ENCODE data around the gene BMPR1A. TPM values are rescaled to one million over a fixed set of nuclear protein-coding genes. Genes with fewer than 3 reads are reported as not detected.

The BMPR1A gene
- total RNA-seq (2022) (15.7 and 21.4 TPM in 2 replicates), Bru-seq, nascent RNA (percentile 68 among the genes with signal in this experiment), BruChase-seq, experiment 1, labeled RNA remaining after a 6-hour chase (percentile 67 among the genes with signal in this experiment), BruChase-seq, experiment 2, labeled RNA remaining after a 2-hour chase (percentile 68 among the genes with signal in this experiment)
- long read RNA-seq, full-length matches to known transcripts: 1 of 6 reads
- long read RNA-seq, partial matches to known transcripts: 0 of 6 reads
- long read RNA-seq, other reads (novel, unspliced or antisense): 5 of 6 reads

DNA sequence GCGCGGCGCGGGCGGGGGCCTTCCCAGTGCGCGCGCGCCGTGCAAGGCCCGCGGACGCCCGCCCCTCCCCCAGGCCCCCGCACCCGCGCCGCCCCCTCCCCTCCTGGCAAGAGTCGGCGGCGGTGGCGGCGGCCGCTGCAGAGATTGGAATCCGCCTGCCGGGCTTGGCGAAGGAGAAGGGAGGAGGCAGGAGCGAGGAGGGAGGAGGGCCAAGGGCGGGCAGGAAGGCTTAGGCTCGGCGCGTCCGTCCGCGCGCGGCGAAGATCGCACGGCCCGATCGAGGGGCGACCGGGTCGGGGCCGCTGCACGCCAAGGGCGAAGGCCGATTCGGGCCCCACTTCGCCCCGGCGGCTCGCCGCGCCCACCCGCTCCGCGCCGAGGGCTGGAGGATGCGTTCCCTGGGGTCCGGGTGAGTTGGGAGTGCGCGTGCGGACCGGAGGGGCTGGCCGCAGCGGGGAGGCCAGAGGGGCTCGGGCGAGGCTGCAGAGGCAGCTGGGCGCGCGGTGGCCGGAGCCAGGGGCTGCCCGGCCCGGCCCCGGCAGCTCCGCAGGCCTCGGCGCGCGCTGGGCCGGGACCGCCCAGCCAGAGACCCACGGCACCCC, at the start of gene BMPR1A:
Gene BMPR1A (plus strand): TSS at position 109 of the 602 bp plus-strand sequence. CDS start 119,400 bp downstream, outside the sequence.
- intact Hi-C loops (cut with micrococcal nuclease; ENCODE audit: unreplicated experiment): loop anchor here (2.0 kb wide), 1 partner anchor 30 kb away; no protein-coding TSS in a partner anchor
- TF ChIP-seq, protein P1, sequence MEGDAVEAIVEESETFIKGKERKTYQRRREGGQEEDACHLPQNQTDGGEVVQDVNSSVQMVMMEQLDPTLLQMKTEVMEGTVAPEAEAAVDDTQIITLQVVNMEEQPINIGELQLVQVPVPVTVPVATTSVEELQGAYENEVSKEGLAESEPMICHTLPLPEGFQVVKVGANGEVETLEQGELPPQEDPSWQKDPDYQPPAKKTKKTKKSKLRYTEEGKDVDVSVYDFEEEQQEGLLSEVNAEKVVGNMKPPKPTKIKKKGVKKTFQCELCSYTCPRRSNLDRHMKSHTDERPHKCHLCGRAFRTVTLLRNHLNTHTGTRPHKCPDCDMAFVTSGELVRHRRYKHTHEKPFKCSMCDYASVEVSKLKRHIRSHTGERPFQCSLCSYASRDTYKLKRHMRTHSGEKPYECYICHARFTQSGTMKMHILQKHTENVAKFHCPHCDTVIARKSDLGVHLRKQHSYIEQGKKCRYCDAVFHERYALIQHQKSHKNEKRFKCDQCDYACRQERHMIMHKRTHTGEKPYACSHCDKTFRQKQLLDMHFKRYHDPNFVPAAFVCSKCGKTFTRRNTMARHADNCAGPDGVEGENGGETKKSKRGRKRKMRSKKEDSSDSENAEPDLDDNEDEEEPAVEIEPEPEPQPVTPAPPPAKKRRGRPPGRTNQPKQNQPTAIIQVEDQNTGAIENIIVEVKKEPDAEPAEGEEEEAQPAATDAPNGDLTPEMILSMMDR (IDR thresholded peaks at IDR 0.05; ENCODE audit: unreplicated experiment): no peak
- Mint-ChIP-seq H3K4me1 (ENCODE audit: low read depth, unreplicated experiment) (peaks cover 45% of the 10 kb centered on the region), H3K9me3 (ENCODE audit: low read depth, unreplicated experiment) (no peaks in the 10 kb centered on the region), H3K4me3 (ENCODE audit: low read depth, unreplicated experiment) (peak within 1 kb of the TSS; percentile 91), H3K36me3 (ENCODE audit: insufficient read depth, unreplicated experiment) (peaks cover 29% of the 10 kb centered on the region), H3K27me3 (ENCODE audit: unreplicated experiment) (no peaks in the 10 kb centered on the region), H3K27ac (ENCODE audit: unreplicated experiment) (peak within 1 kb of the TSS; percentile 77)
- CTCF ChIA-PET: no interaction called here
- DNase-seq: peak; percentile 30
- BruUV-seq (replicated peaks): no TSS peak

DNA sequence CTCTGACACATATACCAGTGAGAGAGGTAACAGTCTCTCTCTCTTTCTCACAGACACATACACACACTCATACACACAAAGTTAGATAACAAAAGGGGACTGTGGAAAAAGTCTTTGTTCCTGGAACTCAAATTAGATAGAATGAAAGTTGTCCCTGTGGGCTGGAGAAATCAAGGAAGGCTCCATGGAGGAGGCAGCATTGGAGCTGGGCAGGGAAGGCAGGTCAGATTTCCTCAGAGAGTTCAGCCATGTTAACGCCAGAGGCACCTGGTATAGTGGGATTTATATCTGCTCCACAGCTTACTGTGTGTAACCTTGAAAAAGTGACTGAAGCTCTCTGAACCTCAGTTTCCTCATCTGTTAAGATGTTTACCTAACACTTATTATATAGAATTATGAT, 49.4 kb upstream of the BMPR1A start:
- Mint-ChIP-seq H3K4me3 (ENCODE audit: low read depth, unreplicated experiment) (no peak overlapping the region), H3K9me3 (ENCODE audit: low read depth, unreplicated experiment) (no peaks in the 10 kb centered on the region), H3K4me1 (ENCODE audit: low read depth, unreplicated experiment) (no peaks in the 10 kb centered on the region), H3K27ac (ENCODE audit: unreplicated experiment) (no peak overlapping the region), H3K36me3 (ENCODE audit: insufficient read depth, unreplicated experiment) (peaks cover 8% of the 10 kb centered on the region), H3K27me3 (ENCODE audit: unreplicated experiment) (no peaks in the 10 kb centered on the region)
- CTCF ChIA-PET: no interaction called here
- no TSS peak for BruUV-seq (replicated peaks)
- intact Hi-C loops (cut with micrococcal nuclease; ENCODE audit: unreplicated experiment): no loop called here
- DNase-seq: no peak
- TF ChIP-seq, protein P1 (IDR thresholded peaks at IDR 0.05; ENCODE audit: unreplicated experiment): no peak

- no TSS peak for BruUV-seq (replicated peaks)
Measured at GRCh38 chr10:86707505-86707904, 48.9 kb upstream of the BMPR1A start.

GRCh38 chr10:86708068-86708782, 48.2 kb upstream of the BMPR1A start:
- TF ChIP-seq, protein P1 (IDR thresholded peaks at IDR 0.05; ENCODE audit: unreplicated experiment): no peak
- Mint-ChIP-seq H3K36me3 (ENCODE audit: insufficient read depth, unreplicated experiment) (peaks cover 12% of the 10 kb centered on the region), H3K27ac (ENCODE audit: unreplicated experiment) (no peak overlapping the region), H3K4me1 (ENCODE audit: low read depth, unreplicated experiment) (no peaks in the 10 kb centered on the region), H3K9me3 (ENCODE audit: low read depth, unreplicated experiment) (no peaks in the 10 kb centered on the region), H3K27me3 (ENCODE audit: unreplicated experiment) (no peaks in the 10 kb centered on the region), H3K4me3 (ENCODE audit: low read depth, unreplicated experiment) (no peak overlapping the region)
- CTCF ChIA-PET: no interaction called here
- DNase-seq: no peak
- BruUV-seq (replicated peaks): no TSS peak
- intact Hi-C loops (cut with micrococcal nuclease; ENCODE audit: unreplicated experiment): no loop called here

More at GRCh38 chr10:86707505-86707904, 48.9 kb upstream of the BMPR1A start:
- Mint-ChIP-seq H3K4me1 (ENCODE audit: low read depth, unreplicated experiment) (no peaks in the 10 kb centered on the region), H3K9me3 (ENCODE audit: low read depth, unreplicated experiment) (no peaks in the 10 kb centered on the region), H3K4me3 (ENCODE audit: low read depth, unreplicated experiment) (no peak overlapping the region), H3K27me3 (ENCODE audit: unreplicated experiment) (no peaks in the 10 kb centered on the region), H3K36me3 (ENCODE audit: insufficient read depth, unreplicated experiment) (peaks cover 12% of the 10 kb centered on the region), H3K27ac (ENCODE audit: unreplicated experiment) (no peak overlapping the region)
- intact Hi-C loops (cut with micrococcal nuclease; ENCODE audit: unreplicated experiment): no loop called here
- no peak for DNase-seq
- CTCF ChIA-PET: no interaction called here
- TF ChIP-seq, protein P1 (IDR thresholded peaks at IDR 0.05; ENCODE audit: unreplicated experiment): no peak

Measured in Calu3 (cell line).